Breast epithelium (tissue), 3 donors: ENCODE results near the gene JCAD.

Experiments used
- POLR2A ChIP-seq: fragments of 450-650 bp; IDR thresholded peaks from one replicate; pipeline ENCODE4 v1.6.1; 2016; ENCODE audit warnings: antibody characterized with exemption, mild to moderate bottlenecking, moderate library complexity
- POLR2AphosphoS5 ChIP-seq, 3 donors: sonication (generic); formaldehyde crosslinking; IDR thresholded peaks; one replicate each; pipeline ENCODE4 v1.6.1; 2017; ENCODE audit warnings: antibody characterized with exemption in 3 of 3

DNA sequence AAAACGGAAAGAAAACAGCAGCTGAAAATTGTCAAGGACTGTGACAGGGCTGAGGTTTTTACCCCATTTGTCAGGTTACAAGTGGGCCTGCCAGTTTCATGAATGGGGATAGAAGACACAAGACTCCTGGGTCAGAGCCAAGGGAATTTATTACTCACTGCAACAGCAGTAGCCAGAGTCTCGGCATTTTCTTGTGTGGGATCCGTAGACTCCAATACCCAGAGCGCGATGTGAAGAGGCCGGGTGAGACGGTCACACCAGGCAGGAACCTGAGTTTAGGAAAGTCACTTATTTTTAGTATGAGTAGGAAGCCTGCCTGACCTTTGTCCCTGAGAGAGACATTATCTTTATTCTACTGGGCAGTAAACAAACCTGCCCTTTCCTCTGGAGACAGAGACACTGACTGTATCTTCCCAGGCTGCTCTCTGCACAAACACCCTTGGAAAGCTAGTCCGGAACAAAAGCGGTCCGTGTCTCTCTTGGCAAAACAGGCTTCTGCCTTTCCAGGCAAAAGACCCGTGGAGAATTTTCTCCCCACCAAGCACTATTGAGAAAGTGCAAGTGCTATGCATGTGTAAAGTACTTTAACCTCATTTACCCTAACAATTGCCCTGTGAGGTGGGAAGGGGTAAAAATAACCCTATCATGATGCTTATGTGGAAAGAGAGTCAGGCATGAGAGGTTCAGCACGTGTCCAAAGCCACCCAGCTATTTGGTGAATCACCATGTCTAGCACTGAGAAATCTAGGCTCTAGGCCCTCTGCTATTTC lies 58.4 kb downstream of the JCAD start:
- TF ChIP-seq POLR2AphosphoS5 (IDR thresholded peaks at IDR 0.05) = no peak
- no peak for TF ChIP-seq POLR2A
